Nephron (organoid): Measurements from ENCODE around the gene TBCD.

Source experiments
- H3K27ac Mint-ChIP-seq, 3 experiments: 2 replicates each; pipeline ENCODE4 v1.8.0; 2020; ENCODE audit warnings: mixed read lengths in 3 of 3, mild to moderate bottlenecking in 2 of 3, moderate library complexity in 1 of 3
- H3K27me3 Mint-ChIP-seq: 2 replicates; pipeline ENCODE4 v1.8.0; 2021; ENCODE audit warnings: low read depth, mild to moderate bottlenecking, moderate library complexity, mixed read lengths
- H3K36me3 Mint-ChIP-seq: 2 replicates; pipeline ENCODE4 v1.8.0; 2020; ENCODE audit warnings: low read depth, mixed read lengths
- H3K4me1 Mint-ChIP-seq: 2 replicates; pipeline ENCODE4 v1.8.0; 2020; ENCODE audit warnings: mixed read lengths
- H3K4me3 Mint-ChIP-seq, 3 experiments: 2 replicates each; pipeline ENCODE4 v1.8.0; 2020; ENCODE audit warnings: mild to moderate bottlenecking in 3 of 3, mixed read lengths in 3 of 3, moderate library complexity in 2 of 3
- H3K9me3 Mint-ChIP-seq: 2 replicates; pipeline ENCODE4 v1.8.0; 2020; ENCODE audit warnings: mixed read lengths
- CTCF ChIP-seq, 3 experiments: fragments of 200-600 bp; sonication (generic); IDR thresholded peaks; one replicate each; pipeline ENCODE4 v1.5.0; 2021; ENCODE audit warnings: antibody characterized with exemption in 3 of 3; ENCODE audit not compliant: unreplicated experiment in 3 of 3

The TBCD gene

GRCh38 chr17:82870091-82870491, 118.2 kb downstream of the TBCD start:
- H3K27me3 Mint-ChIP-seq = peaks cover 7% of the 10 kb centered on the region
- H3K9me3 Mint-ChIP-seq = no peaks in the 10 kb centered on the region
- no peak for TF ChIP-seq CTCF (IDR thresholded peaks at IDR 0.05; ENCODE audit: unreplicated experiment in 3 of 3)
- H3K4me1 Mint-ChIP-seq = peaks cover 48% of the 10 kb centered on the region
- H3K27ac Mint-ChIP-seq = peak overlapping the region in 1 of 3 experiments; percentile 42
- H3K4me3 Mint-ChIP-seq = no peak overlapping the region
- H3K36me3 Mint-ChIP-seq = peaks cover 15% of the 10 kb centered on the region

GRCh38 chr17:82870541-82870940, 118.7 kb downstream of the TBCD start:
- no peak for TF ChIP-seq CTCF (IDR thresholded peaks at IDR 0.05; ENCODE audit: unreplicated experiment in 3 of 3)
- Mint-ChIP-seq H3K4me1 (peaks cover 45% of the 10 kb centered on the region), H3K27me3 (peaks cover 7% of the 10 kb centered on the region), H3K9me3 (no peaks in the 10 kb centered on the region), H3K36me3 (peaks cover 15% of the 10 kb centered on the region), H3K4me3 (no peak overlapping the region), H3K27ac (peak overlapping the region in 1 of 3 experiments; percentile 42)

- Mint-ChIP-seq H3K4me3 (no peak overlapping the region), H3K9me3 (no peaks in the 10 kb centered on the region), H3K4me1 (peaks cover 42% of the 10 kb centered on the region), H3K27me3 (peaks cover 7% of the 10 kb centered on the region), H3K36me3 (peaks cover 15% of the 10 kb centered on the region), H3K27ac (peak overlapping the region in 1 of 3 experiments; percentile 42)
- TF ChIP-seq CTCF (IDR thresholded peaks at IDR 0.05; ENCODE audit: unreplicated experiment in 3 of 3) = no peak
Measured at GRCh38 chr17:82871056-82871775, 119.4 kb downstream of the TBCD start.

- Mint-ChIP-seq H3K27ac (peak overlapping the region in 1 of 3 experiments; percentile 20), H3K9me3 (no peaks in the 10 kb centered on the region), H3K4me1 (peaks cover 41% of the 10 kb centered on the region), H3K27me3 (peaks cover 7% of the 10 kb centered on the region), H3K4me3 (no peak overlapping the region), H3K36me3 (peaks cover 15% of the 10 kb centered on the region)
- TF ChIP-seq CTCF (IDR thresholded peaks at IDR 0.05; ENCODE audit: unreplicated experiment in 3 of 3) = no peak
Measured at GRCh38 chr17:82871776-82872561, 120.1 kb downstream of the TBCD start.

- peaks cover 15% of the 10 kb centered on the region for H3K36me3 Mint-ChIP-seq
- H3K27ac Mint-ChIP-seq = peak overlapping the region in 1 of 3 experiments; percentile 20
- no peaks in the 10 kb centered on the region for H3K9me3 Mint-ChIP-seq
- no peak overlapping the region for H3K4me3 Mint-ChIP-seq
- H3K27me3 Mint-ChIP-seq = peaks cover 7% of the 10 kb centered on the region
- TF ChIP-seq CTCF (IDR thresholded peaks at IDR 0.05; ENCODE audit: unreplicated experiment in 3 of 3) = no peak
- peaks cover 33% of the 10 kb centered on the region for H3K4me1 Mint-ChIP-seq
Measured at GRCh38 chr17:82872591-82873520, 121.0 kb downstream of the TBCD start.
